Suprapubic skin (tissue), 4 donors: ENCODE measurements around the gene TCF7. TPM values are rescaled to one million over a fixed set of nuclear protein-coding genes. Genes with fewer than 3 reads are reported as not detected.

Experiments used
- DNase-seq, 2 donors: peaks; one replicate each; pipeline ENCODE4 v3.0.0-alpha.2; 2019; ENCODE audit warnings: low spot score in 2 of 2
- H3K27ac ChIP-seq: fragments of 200-600 bp; sonication (generic); one replicate; pipeline ENCODE4 v1.5.1; 2019
- H3K27me3 ChIP-seq: fragments of 200-600 bp; sonication (generic); one replicate; pipeline ENCODE4 v1.5.1; 2019
- H3K36me3 ChIP-seq: fragments of 200-600 bp; sonication (generic); one replicate; pipeline ENCODE4 v1.5.1; 2019
- H3K4me1 ChIP-seq: fragments of 200-600 bp; sonication (generic); one replicate; pipeline ENCODE4 v1.5.1; 2019
- H3K4me3 ChIP-seq: fragments of 200-600 bp; sonication (generic); one replicate; pipeline ENCODE4 v1.5.1; 2019; ENCODE audit warnings: mild to moderate bottlenecking
- H3K9me3 ChIP-seq: fragments of 200-600 bp; sonication (generic); one replicate; pipeline ENCODE4 v1.5.1; 2019
- CTCF ChIP-seq, 2 donors: fragments of 200-600 bp in 1 of 2; fragments of 450-650 bp in 1 of 2; sonication (generic) in 1 of 2; IDR thresholded peaks; one replicate each; pipeline ENCODE4 v1.5.1; 2016 to 2019; ENCODE audit warnings: antibody characterized with exemption in 2 of 2, mild to moderate bottlenecking in 1 of 2, moderate library complexity in 1 of 2
- EP300 ChIP-seq: sonication (generic); formaldehyde crosslinking; IDR thresholded peaks from one replicate; pipeline ENCODE4 v1.6.1; 2017; ENCODE audit warnings: antibody characterized with exemption
- POLR2A ChIP-seq, 2 donors: fragments of 450-650 bp; IDR thresholded peaks; one replicate each; pipeline ENCODE4 v1.6.1; 2017; ENCODE audit warnings: antibody characterized with exemption in 2 of 2, mild to moderate bottlenecking in 2 of 2, moderate library complexity in 2 of 2
- POLR2AphosphoS5 ChIP-seq, 3 donors: sonication (generic); formaldehyde crosslinking; IDR thresholded peaks; one replicate each; pipeline ENCODE4 v1.6.1; 2017; ENCODE audit warnings: antibody characterized with exemption in 3 of 3
- WGBS: methylation state at CpG from one replicate; pipeline ENCODE4 v1.1.5; 2018; 5-methylcytosine and 5-hydroxymethylcytosine counted together
- total RNA-seq, 4 donors: library from RNA; depleted of rRNA; stranded (reverse); fragments of >200 nt; gene quantifications; one replicate each; pipeline ENCODE4 v1.1.0, GENCODE V29; 2016

Gene TCF7
- total RNA-seq, 4 donors from 2014 or later: 2.9 to 7.2 (median 4.9) TPM

GRCh38 chr5:134085411-134085810 is 29.1 kb upstream of the TCF7 start:
- no peak for TF ChIP-seq POLR2AphosphoS5 (IDR thresholded peaks at IDR 0.05)
- TF ChIP-seq EP300: no peak
- TF ChIP-seq CTCF (IDR thresholded peaks at IDR 0.05): no peak
- TF ChIP-seq POLR2A (IDR thresholded peaks at IDR 0.05): no peak
- WGBS: 94% methylated on average over 5 of the region's 6 CpGs
- Histone ChIP-seq H3K4me1 (no peaks in the 10 kb centered on the region), H3K9me3 (no peaks in the 10 kb centered on the region), H3K27me3 (no peaks in the 10 kb centered on the region), H3K27ac (no peak overlapping the region), H3K36me3 (no peaks in the 10 kb centered on the region), H3K4me3 (no peak overlapping the region)
- DNase-seq: no peak

GRCh38 chr5:134086225-134086942 is 28.1 kb upstream of the TCF7 start:
- WGBS: 77% methylated on average over 8 of the region's 8 CpGs
- Histone ChIP-seq H3K36me3 (no peaks in the 10 kb centered on the region), H3K9me3 (no peaks in the 10 kb centered on the region), H3K27ac (no peak overlapping the region), H3K27me3 (no peaks in the 10 kb centered on the region), H3K4me1 (no peaks in the 10 kb centered on the region), H3K4me3 (no peak overlapping the region)
- TF ChIP-seq POLR2A (IDR thresholded peaks at IDR 0.05) (no peak), POLR2AphosphoS5 (IDR thresholded peaks at IDR 0.05) (no peak), EP300 (no peak), CTCF (IDR thresholded peaks at IDR 0.05) (no peak)
- DNase-seq: no peak

- no peaks in the 10 kb centered on the region for H3K4me1 ChIP-seq
- DNase-seq: no peak
- no peaks in the 10 kb centered on the region for H3K27me3 ChIP-seq
- WGBS: 87% methylated on average over 12 of the region's 12 CpGs
- no peaks in the 10 kb centered on the region for H3K36me3 ChIP-seq
- no peak overlapping the region for H3K4me3 ChIP-seq
- no peaks in the 10 kb centered on the region for H3K9me3 ChIP-seq
- TF ChIP-seq CTCF (IDR thresholded peaks at IDR 0.05): no peak
- TF ChIP-seq POLR2AphosphoS5 (IDR thresholded peaks at IDR 0.05): no peak
- TF ChIP-seq POLR2A (IDR thresholded peaks at IDR 0.05): no peak
- TF ChIP-seq EP300: no peak
- no peak overlapping the region for H3K27ac ChIP-seq
Measured at GRCh38 chr5:134086943-134087305, 27.6 kb upstream of the TCF7 start.

GRCh38 chr5:134088291-134088690 is 26.2 kb upstream of the TCF7 start:
- DNase-seq: no peak
- H3K27ac ChIP-seq: no peak overlapping the region
- no peak overlapping the region for H3K4me3 ChIP-seq
- no peaks in the 10 kb centered on the region for H3K36me3 ChIP-seq
- no peaks in the 10 kb centered on the region for H3K27me3 ChIP-seq
- TF ChIP-seq EP300 (no peak), CTCF (IDR thresholded peaks at IDR 0.05) (no peak), POLR2A (IDR thresholded peaks at IDR 0.05) (no peak)
- H3K4me1 ChIP-seq: no peaks in the 10 kb centered on the region
- H3K9me3 ChIP-seq: no peaks in the 10 kb centered on the region

GRCh38 chr5:134088994-134089560 is 25.4 kb upstream of the TCF7 start:
- no peaks in the 10 kb centered on the region for H3K9me3 ChIP-seq
- whole genome bisulfite sequencing: 89% methylated on average over 2 of the region's 5 CpGs
- no peaks in the 10 kb centered on the region for H3K4me1 ChIP-seq
- H3K4me3 ChIP-seq: no peak overlapping the region
- H3K27me3 ChIP-seq: no peaks in the 10 kb centered on the region
- no peak for DNase-seq
- TF ChIP-seq POLR2A (IDR thresholded peaks at IDR 0.05): no peak
- TF ChIP-seq EP300: no peak
- no peak for TF ChIP-seq POLR2AphosphoS5 (IDR thresholded peaks at IDR 0.05)
- no peak for TF ChIP-seq CTCF (IDR thresholded peaks at IDR 0.05)
- no peaks in the 10 kb centered on the region for H3K36me3 ChIP-seq
- H3K27ac ChIP-seq: no peak overlapping the region
